ENCODE results near the gene SPATS1.

DNA sequence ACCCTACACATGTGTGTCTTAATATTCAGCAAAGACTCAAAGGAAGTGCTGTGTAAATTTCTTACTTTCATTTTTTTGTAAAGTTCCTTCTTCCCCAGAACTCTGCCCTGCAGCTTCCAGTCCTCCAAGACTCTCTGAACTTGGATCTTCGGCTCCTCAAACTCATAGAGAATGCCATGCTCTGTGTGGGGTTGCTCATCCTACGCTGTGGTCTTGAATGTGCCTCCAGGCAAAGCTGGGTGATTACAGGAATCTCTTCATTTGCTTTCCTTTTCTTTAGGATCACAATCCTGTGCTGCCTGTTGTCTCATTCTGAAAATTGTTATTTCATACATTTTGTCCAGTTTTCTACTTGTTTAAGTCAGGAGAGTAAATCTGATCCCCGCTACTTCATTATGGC is 30.6 kb downstream of the SPATS1 start:
- no peak for TF ChIP-seq CTCF (IDR thresholded peaks at IDR 0.05)
- no peak for TF ChIP-seq POLR2A (IDR thresholded peaks at IDR 0.05)
